Measurements from ENCODE around the gene GALR3.

DNA sequence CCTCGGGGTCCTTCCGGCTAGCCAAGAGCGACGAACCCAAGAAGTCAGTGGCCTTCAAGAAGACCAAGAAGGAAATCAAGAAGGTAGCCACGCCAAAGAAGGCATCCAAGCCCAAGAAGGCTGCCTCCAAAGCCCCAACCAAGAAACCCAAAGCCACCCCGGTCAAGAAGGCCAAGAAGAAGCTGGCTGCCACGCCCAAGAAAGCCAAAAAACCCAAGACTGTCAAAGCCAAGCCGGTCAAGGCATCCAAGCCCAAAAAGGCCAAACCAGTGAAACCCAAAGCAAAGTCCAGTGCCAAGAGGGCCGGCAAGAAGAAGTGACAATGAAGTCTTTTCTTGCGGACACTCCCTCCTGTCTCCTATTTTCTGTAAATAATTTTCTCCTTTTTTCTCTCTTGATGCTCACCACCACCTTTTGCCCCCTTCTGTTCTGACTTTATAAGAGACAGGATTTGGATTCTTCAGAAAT, 17.3 kb upstream of the GALR3 start:
- TF ChIP-seq, protein P1, sequence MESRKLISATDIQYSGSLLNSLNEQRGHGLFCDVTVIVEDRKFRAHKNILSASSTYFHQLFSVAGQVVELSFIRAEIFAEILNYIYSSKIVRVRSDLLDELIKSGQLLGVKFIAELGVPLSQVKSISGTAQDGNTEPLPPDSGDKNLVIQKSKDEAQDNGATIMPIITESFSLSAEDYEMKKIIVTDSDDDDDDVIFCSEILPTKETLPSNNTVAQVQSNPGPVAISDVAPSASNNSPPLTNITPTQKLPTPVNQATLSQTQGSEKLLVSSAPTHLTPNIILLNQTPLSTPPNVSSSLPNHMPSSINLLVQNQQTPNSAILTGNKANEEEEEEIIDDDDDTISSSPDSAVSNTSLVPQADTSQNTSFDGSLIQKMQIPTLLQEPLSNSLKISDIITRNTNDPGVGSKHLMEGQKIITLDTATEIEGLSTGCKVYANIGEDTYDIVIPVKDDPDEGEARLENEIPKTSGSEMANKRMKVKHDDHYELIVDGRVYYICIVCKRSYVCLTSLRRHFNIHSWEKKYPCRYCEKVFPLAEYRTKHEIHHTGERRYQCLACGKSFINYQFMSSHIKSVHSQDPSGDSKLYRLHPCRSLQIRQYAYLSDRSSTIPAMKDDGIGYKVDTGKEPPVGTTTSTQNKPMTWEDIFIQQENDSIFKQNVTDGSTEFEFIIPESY (IDR thresholded peaks at IDR 0.05): no peak
- TF ChIP-seq GABPA (IDR thresholded peaks at IDR 0.05 in 1 of 2, conservative IDR thresholded peaks at IDR 0.05 in 1 of 2): no peak
- TF ChIP-seq, protein P2, sequence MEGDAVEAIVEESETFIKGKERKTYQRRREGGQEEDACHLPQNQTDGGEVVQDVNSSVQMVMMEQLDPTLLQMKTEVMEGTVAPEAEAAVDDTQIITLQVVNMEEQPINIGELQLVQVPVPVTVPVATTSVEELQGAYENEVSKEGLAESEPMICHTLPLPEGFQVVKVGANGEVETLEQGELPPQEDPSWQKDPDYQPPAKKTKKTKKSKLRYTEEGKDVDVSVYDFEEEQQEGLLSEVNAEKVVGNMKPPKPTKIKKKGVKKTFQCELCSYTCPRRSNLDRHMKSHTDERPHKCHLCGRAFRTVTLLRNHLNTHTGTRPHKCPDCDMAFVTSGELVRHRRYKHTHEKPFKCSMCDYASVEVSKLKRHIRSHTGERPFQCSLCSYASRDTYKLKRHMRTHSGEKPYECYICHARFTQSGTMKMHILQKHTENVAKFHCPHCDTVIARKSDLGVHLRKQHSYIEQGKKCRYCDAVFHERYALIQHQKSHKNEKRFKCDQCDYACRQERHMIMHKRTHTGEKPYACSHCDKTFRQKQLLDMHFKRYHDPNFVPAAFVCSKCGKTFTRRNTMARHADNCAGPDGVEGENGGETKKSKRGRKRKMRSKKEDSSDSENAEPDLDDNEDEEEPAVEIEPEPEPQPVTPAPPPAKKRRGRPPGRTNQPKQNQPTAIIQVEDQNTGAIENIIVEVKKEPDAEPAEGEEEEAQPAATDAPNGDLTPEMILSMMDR (IDR thresholded peaks at IDR 0.05; ENCODE audit: low read depth, low read length, missing input control): no peak
- no peak for TF ChIP-seq SP1 (IDR thresholded peaks at IDR 0.05)
- no peak for TF ChIP-seq RAD21 (IDR thresholded peaks at IDR 0.05)
